HepG2 (cell line): ENCODE results near the gene AJM1. TPM values are rescaled to one million over a fixed set of nuclear protein-coding genes. Genes with fewer than 3 reads are reported as not detected.

ENCODE experiments used
- ATAC-seq: fragments of 200-7000 bp; cut with Tn5 transposase; 3 replicates; pipeline ENCODE4 v1.9.1; 2020; ENCODE audit warnings: mild to moderate bottlenecking, moderate library complexity
- BruUV-seq: library from RNA; stranded (reverse); fragments of 400-500 nt; replicated peaks from 2 replicates; lab custom pipeline; 2021; lab: Mats Ljungman, UMichigan
- CTCF ChIA-PET: fragments of 300-600 bp; formaldehyde crosslinking; extraction: SDS; loops from one replicate; lab custom pipeline; 2021; ENCODE audit warnings: low total read pairs, inconsistent platforms, low intra/inter-chr PET ratio; lab: Yijun Ruan, JAX
- POLR2A ChIA-PET: fragments of 350-600 bp; sonication (Branson Sonifier 250); formaldehyde crosslinking; loops from one replicate; lab custom pipeline; 2020; ENCODE audit warnings: antibody characterized with exemption, inconsistent platforms; lab: Yijun Ruan, JAX
- DNase-seq: peaks from one replicate; pipeline ENCODE4 v3.0.0-alpha.2; 2015; ENCODE audit warnings: low spot score
- FAIRE-seq: peaks from 3 replicates; lab custom pipeline; 2011; peaks lifted over from hg19 to GRCh38; lab: Jason Lieb, UNC
- H2AFZ ChIP-seq: one replicate; pipeline ENCODE4 v1.6.1; 2011; ENCODE audit warnings: low read length, inconsistent platforms
- H3K27ac ChIP-seq: fragments of 300-600 bp; 3 replicates; pipeline ENCODE4 v1.8.0; 2011; ENCODE audit warnings: mixed run types, mild to moderate bottlenecking, mixed read lengths, low read length, inconsistent platforms; ENCODE audit not compliant: insufficient read depth; ENCODE audit errors: extremely low read length
- H3K27me3 ChIP-seq, 2 experiments: fragments of 200-600 bp in 1 of 2; 2 replicates in 1 of 2; 3 replicates in 1 of 2; pipeline versions ENCODE4 v1.6.0 to v1.8.0; 2011; ENCODE audit warnings: low read length in 2 of 2, mild to moderate bottlenecking in 2 of 2, moderate library complexity in 2 of 2, inconsistent platforms in 1 of 2; ENCODE audit not compliant: insufficient read depth in 2 of 2, control insufficient read depth in 1 of 2
- H3K36me3 ChIP-seq, 2 experiments: fragments of 200-600 bp in 1 of 2; replicated peaks in 1 of 2; 2 replicates in 1 of 2; 3 replicates in 1 of 2; pipeline versions ENCODE4 v1.5.1 to v1.8.0; 2011; ENCODE audit warnings: low read length in 2 of 2, inconsistent platforms in 1 of 2; ENCODE audit not compliant: insufficient read depth in 2 of 2, control insufficient read depth in 1 of 2
- H3K4me1 ChIP-seq: 2 replicates; pipeline ENCODE4 v1.5.1; 2012; ENCODE audit warnings: low read length, inconsistent platforms; ENCODE audit not compliant: insufficient read depth
- H3K4me2 ChIP-seq: 2 replicates; pipeline ENCODE4 v1.6.0; 2011; ENCODE audit warnings: low read depth, low read length, inconsistent platforms
- H3K4me3 ChIP-seq, 3 experiments: fragments of 200-600 bp in 1 of 3; sonication (generic), shearing (Covaris generic) in 1 of 3; replicated peaks in 1 of 3; 2 replicates each; pipeline ENCODE4 v1.5.1; 2011 to 2016; ENCODE audit warnings: low read length in 3 of 3, inconsistent platforms in 2 of 3, low read depth in 2 of 3, mild to moderate bottlenecking in 2 of 3, control low read depth in 1 of 3, mixed read lengths in 1 of 3; ENCODE audit not compliant: insufficient read depth in 1 of 3
- H3K79me2 ChIP-seq: one replicate; pipeline ENCODE4 v1.6.1; 2011; ENCODE audit warnings: low read length, inconsistent platforms; ENCODE audit not compliant: insufficient read depth
- H3K9ac ChIP-seq: 2 replicates; pipeline ENCODE4 v1.6.0; 2011; ENCODE audit warnings: mild to moderate bottlenecking, low read depth, low read length, inconsistent platforms; ENCODE audit not compliant: insufficient read depth
- H3K9me3 ChIP-seq: 2 replicates; pipeline ENCODE4 v1.5.1; 2012; ENCODE audit warnings: mild to moderate bottlenecking, low read length
- H4K20me1 ChIP-seq: 2 replicates; pipeline ENCODE4 v1.6.0; 2011; ENCODE audit warnings: inconsistent platforms, mild to moderate bottlenecking, low read length, moderate library complexity; ENCODE audit not compliant: insufficient read depth
- AGO1 ChIP-seq: fragments of 200-400 bp; formaldehyde crosslinking; IDR thresholded peaks from 2 replicates; pipeline ENCODE4 v1.6.1; 2017; ENCODE audit warnings: mild to moderate bottlenecking, low read depth, low read length, moderate library complexity; ENCODE audit not compliant: poor library complexity, severe bottlenecking
- DPF2 ChIP-seq: sonication (generic); formaldehyde crosslinking; IDR thresholded peaks from 2 replicates; pipeline ENCODE4 v1.4.0; 2020; ENCODE audit warnings: mild to moderate bottlenecking, low read depth, missing genetic modification reagents, borderline replicate concordance
- HNRNPLL ChIP-seq: fragments of 200-400 bp; formaldehyde crosslinking; IDR thresholded peaks from 2 replicates; pipeline ENCODE4 v1.6.1; 2017; ENCODE audit warnings: mild to moderate bottlenecking, low read depth, low read length; ENCODE audit not compliant: poor library complexity, severe bottlenecking
- NRL ChIP-seq: sonication (generic); formaldehyde crosslinking; IDR thresholded peaks from 2 replicates; pipeline ENCODE4 v1.5.0; 2020; ENCODE audit warnings: missing genetic modification reagents, mild to moderate bottlenecking, moderate library complexity, borderline replicate concordance
- POLR2A ChIP-seq, 2 experiments: IDR thresholded peaks; 2 replicates each; pipeline ENCODE4 v1.6.1; 2011; ENCODE audit warnings: low read depth in 2 of 2, low read length in 2 of 2, mild to moderate bottlenecking in 1 of 2, moderate library complexity in 1 of 2; ENCODE audit not compliant: insufficient read depth in 1 of 2
- POLR2G ChIP-seq: fragments of 200-400 bp; formaldehyde crosslinking; IDR thresholded peaks from 2 replicates; pipeline ENCODE4 v1.6.1; 2018; ENCODE audit warnings: mild to moderate bottlenecking, low read depth, low read length, moderate library complexity
- PRMT3 ChIP-seq: sonication (generic); formaldehyde crosslinking; IDR thresholded peaks from 2 replicates; pipeline ENCODE4 v1.8.1; 2022; ENCODE audit warnings: low read depth, mild to moderate bottlenecking, moderate library complexity, missing genetic modification reagents, borderline replicate concordance
- ZKSCAN5 ChIP-seq: sonication (generic); formaldehyde crosslinking; IDR thresholded peaks from 2 replicates; pipeline ENCODE4 v1.5.1; 2020; ENCODE audit warnings: mild to moderate bottlenecking, missing genetic modification reagents
- ZNF326 ChIP-seq: sonication (generic); formaldehyde crosslinking; IDR thresholded peaks from 2 replicates; pipeline ENCODE4 v1.4.0; 2020; ENCODE audit warnings: missing genetic modification reagents, borderline replicate concordance
- ZNF451 ChIP-seq: sonication (generic); formaldehyde crosslinking; IDR thresholded peaks from 2 replicates; pipeline ENCODE4 v1.5.0; 2020; ENCODE audit warnings: mild to moderate bottlenecking, missing genetic modification reagents
- ZNF614 ChIP-seq: IDR thresholded peaks from 2 replicates; pipeline ENCODE4 v1.6.1; 2018; ENCODE audit warnings: missing biosample characterization, missing genetic modification reagents, inconsistent platforms, borderline replicate concordance
- WGBS: methylation state at CpG from one replicate; pipeline ENCODE4 v1.1.6; 2017; ENCODE audit warnings: low lambda C conversion rate; 5-methylcytosine and 5-hydroxymethylcytosine counted together
- in situ Hi-C: cut with HindIII; loops from 2 replicates; pipeline ENCODE4 v1.10.0; 2017; ENCODE audit warnings: low pct_unique_long_range_greater_than_20kb; ENCODE audit not compliant: extremely low pct_ligation_motif_present
- intact Hi-C: fragments of 100-400 bp; cut with micrococcal nuclease; formaldehyde crosslinking; loops from one replicate; pipeline ENCODE4 v1.10.0; 2022; ENCODE audit not compliant: unreplicated experiment
- polyA plus RNA-seq, 8 experiments: library from polyadenylated mRNA; depleted of rRNA in 3 of 8; stranded (reverse) in 7 of 8; unstranded in 1 of 8; fragments of >200 nt; fragmentation: Illumina TruSeq in 4 of 8; extraction: Trizol in 4 of 8; gene quantifications; 2 replicates each; pipeline versions ENCODE4 v1.2.1 to v1.2.3, GENCODE V29; 2011 to 2016; ENCODE audit warnings: low read depth in 4 of 8, missing spikeins in 1 of 8, mixed read lengths in 1 of 8; ENCODE audit not compliant: insufficient read depth in 1 of 8
- total RNA-seq, 5 experiments: library from RNA; depleted of rRNA; stranded (reverse); fragments of >200 nt; fragmentation: Illumina TruSeq; extraction: Trizol; gene quantifications; 2 replicates each; pipeline ENCODE4 v1.2.3, GENCODE V29; 2016; ENCODE audit warnings: low read depth in 1 of 5
- TF ChIP-seq, protein P1 (sequence below): sonication (generic); formaldehyde crosslinking; IDR thresholded peaks from 2 replicates; pipeline ENCODE4 v1.8.1; 2023; ENCODE audit warnings: mild to moderate bottlenecking, missing genetic modification reagents

Gene AJM1
- total and polyA plus RNA-seq, 2 of the 13 experiments (the other 11 are each of a cell fraction or from before 2014, with no cell fraction given) = 1.1 to 1.2 TPM

DNA sequence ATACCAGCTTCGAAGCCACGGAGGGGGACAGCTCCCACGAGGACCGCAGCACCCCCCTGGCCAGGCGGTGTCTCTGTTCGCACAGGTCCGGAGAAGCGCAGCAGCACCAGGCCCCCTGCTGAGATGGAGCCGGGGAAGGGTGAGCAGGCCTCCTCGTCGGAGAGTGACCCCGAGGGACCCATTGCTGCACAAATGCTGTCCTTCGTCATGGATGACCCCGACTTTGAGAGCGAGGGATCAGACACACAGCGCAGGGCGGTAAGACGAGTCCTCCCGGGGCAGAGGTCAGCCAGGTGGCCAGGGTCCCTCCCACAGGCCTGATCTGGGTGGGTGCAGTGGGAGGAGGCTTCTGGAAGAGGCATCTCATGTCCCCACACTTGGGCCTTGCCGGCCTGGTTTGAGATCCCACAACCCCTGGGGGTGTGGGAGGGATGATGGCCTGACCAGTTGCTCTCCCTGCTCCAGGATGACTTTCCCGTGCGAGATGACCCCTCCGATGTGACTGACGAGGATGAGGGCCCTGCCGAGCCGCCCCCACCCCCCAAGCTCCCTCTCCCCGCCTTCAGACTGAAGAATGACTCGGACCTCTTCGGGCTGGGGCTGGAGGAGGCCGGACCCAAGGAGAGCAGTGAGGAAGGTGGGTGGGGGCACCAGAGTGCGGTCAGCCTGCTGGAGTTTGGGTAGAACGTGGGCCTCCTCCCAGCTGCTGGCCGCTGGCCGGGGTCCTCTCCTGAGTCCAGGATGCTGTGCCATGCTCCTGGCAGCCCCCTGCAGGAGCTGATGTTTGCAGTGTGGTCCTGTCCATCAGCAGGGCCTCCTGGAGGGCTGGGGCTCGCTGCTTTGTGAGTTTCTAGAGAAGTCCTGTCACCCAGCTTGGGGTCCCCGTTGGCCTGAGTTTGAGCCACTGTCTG lies 2.8 kb upstream of the AJM1 start (continued):
- TF ChIP-seq AGO1 (peak; percentile 95), ZNF451 (CRISPR knock-in tag) (no peak)

DNA sequence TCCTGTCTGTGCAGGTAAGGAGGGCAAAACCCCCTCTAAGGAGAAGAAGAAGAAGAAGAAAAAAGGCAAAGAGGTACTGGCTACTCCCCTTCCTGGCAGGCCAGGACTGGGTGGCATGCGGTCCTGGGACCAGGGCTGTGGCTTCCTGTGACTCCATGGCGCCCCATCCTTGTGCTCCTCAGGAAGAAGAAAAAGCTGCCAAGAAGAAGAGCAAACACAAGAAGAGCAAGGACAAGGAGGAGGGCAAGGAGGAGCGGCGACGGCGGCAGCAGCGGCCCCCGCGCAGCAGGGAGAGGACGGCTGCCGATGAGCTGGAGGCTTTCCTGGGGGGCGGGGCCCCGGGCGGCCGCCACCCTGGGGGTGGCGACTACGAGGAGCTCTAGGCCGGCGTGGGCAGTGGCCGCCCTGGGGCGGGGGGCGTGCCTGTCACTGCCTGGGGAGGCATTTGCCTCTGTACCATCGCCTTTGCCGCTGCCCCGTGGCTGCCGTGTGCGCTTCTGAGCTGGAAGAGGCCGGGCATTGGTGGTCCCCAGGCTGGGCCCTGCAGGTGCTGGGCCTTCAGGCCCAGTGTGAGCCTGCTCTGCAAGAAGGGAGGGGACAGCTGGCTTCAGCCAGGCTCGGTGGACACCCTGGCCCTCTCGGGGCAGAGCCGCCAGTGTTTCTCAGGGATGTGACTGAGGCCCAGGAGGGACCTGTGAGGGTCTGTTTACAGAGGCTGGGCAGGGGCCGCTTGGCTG lies 2.0 kb upstream of the AJM1 start:
- no peak for ATAC-seq
- in situ Hi-C loops (loop anchor here (10.0 kb wide), 1 partner anchor 194 kb away; the partner anchor contains the start of gene FUT7), intact Hi-C loops (no loop called here)
- no peaks in the 10 kb centered on the region for H3K79me2 ChIP-seq
- no peak for FAIRE-seq
- ChIA-PET POLR2A (interaction anchor here (1.5 kb wide), 1 partner anchor 46 kb away, joined by 3 read pairs; the partner anchor contains the start of gene TRAF2), CTCF (interaction anchor here (0.9 kb wide), 1 partner anchor 48 kb away, joined by 3 read pairs; no protein-coding TSS in a partner anchor)
- peaks cover 10% of the 10 kb centered on the region in 2 experiments; a peak in 3 of 5 replicates for H3K36me3 ChIP-seq
- peak overlapping the region; percentile 62 for H3K27ac ChIP-seq
- 94% methylated on average over 18 of the region's 32 CpGs for WGBS
- H3K4me1 ChIP-seq = peaks cover 41% of the 10 kb centered on the region
- H3K9ac ChIP-seq = no peak overlapping the region
- TF ChIP-seq POLR2A (IDR thresholded peaks at IDR 0.05; ENCODE audit: insufficient read depth in 1 of 2, low read depth in 2 of 2, low read length in 2 of 2) (0 out of 4 replicates have a peak, but pooled peaks of 1 of the 2 experiments have one; percentile 12), NRL (CRISPR knock-in tag) (0 out of 2 replicates have a peak, but pooled peaks have one; percentile 13), POLR2G (peak; percentile 30; the same call in 1 of the 2 replicates), DPF2 (CRISPR knock-in tag) (no peak), ZNF614 (CRISPR knock-in tag) (no peak), ZKSCAN5 (CRISPR knock-in tag) (no peak), ZNF326 (peak; percentile 65; the same call in 1 of the 2 replicates), HNRNPLL (peak; percentile 7), PRMT3 (CRISPR knock-in tag) (no peak), AGO1 (peak; percentile 48)
- TF ChIP-seq, protein P1, sequence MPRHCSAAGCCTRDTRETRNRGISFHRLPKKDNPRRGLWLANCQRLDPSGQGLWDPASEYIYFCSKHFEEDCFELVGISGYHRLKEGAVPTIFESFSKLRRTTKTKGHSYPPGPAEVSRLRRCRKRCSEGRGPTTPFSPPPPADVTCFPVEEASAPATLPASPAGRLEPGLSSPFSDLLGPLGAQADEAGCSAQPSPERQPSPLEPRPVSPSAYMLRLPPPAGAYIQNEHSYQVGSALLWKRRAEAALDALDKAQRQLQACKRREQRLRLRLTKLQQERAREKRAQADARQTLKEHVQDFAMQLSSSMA (CRISPR knock-in tag) = 0 out of 2 replicates have a peak, but pooled peaks have one; percentile 13
- H2AFZ ChIP-seq = no peak overlapping the region
- BruUV-seq = TSS peak; percentile 80
- no peak overlapping the region for H3K4me3 ChIP-seq
- no peaks in the 10 kb centered on the region for H3K27me3 ChIP-seq
- H3K9me3 ChIP-seq = no peaks in the 10 kb centered on the region
- no peak for DNase-seq
- H3K4me2 ChIP-seq = no peak overlapping the region
- no peaks in the 10 kb centered on the region for H4K20me1 ChIP-seq
